Measurements from ENCODE around the gene CRELD1.
A peak's percentile ranks its signal among the peaks of the same experiment; 100 is the strongest.

CRELD1 gene

DNA sequence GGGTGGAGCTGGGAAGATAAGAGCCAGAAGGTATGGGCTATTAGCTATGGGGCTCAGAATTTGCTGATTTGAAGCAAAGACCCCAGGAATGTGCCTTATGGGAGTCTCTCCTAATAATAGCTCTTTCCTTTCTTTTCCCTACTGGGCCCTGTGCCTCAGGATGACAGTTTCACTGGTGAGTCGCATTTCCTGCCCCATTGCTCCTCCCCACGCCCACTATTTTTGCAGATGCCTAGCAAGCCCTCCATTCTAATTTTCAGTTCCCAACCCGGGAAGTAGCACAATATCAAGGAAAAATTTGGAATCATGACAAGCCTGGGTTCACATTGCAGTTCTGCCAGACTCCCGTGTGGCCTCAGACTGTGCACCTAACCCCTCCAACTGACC, 30.4 kb upstream of the CRELD1 start:
- no peak for DNase-seq (ENCODE audit: low read depth in 4 of 4, low spot score in 1 of 4)

DNA sequence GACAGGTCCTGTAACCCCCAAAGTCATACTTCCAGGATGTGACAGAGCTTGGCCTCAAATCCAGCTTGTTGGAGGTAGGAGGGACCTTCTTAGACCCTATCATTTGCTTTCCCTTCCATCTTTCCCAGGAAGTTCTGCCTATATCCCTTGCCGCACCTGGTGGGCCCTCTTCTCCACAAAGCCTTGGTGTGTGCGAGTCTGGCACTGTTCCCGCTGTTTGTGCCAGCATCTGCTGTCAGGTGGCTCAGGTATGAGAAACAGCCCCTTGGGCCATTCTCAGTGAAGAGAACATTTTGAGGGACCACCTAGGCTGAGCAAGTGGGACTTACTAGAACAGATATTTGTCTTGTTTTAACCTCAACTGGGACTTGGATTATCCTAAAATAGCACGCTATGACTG, 29.7 kb upstream of the CRELD1 start:
- no peak for DNase-seq (ENCODE audit: low read depth in 4 of 4, low spot score in 1 of 4)

DNA sequence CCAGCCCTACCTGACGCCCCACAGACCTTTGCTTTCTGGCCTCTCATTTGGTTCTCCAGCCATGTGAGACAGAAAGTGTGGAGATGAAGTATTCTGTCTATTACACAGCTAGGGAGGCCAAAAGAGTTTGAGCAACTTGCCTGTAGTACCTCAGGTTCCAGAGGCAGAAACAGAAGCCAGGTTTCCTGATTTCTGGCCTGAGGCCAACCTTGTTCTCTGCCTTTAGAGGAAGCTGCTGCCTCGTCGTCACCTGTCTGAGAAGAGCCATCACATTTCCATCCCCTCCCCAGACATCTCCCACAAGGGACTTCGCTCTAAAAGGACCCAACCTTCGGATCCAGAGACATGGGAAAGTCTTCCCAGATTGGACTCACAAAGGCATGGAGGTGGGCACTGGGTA, 27.2 kb upstream of the CRELD1 start:
- DNase-seq (ENCODE audit: low read depth in 4 of 4, low spot score in 1 of 4), result no peak

GRCh38 chr3:9908286-9908685, 25.3 kb upstream of the CRELD1 start:
- no peak for DNase-seq (ENCODE audit: low read depth in 4 of 4, low spot score in 1 of 4)

GRCh38 chr3:9909221-9910013, 24.2 kb upstream of the CRELD1 start:
- no peak for DNase-seq (ENCODE audit: low read depth in 4 of 4, low spot score in 1 of 4)

GRCh38 chr3:9911863-9912262, 21.8 kb upstream of the CRELD1 start:
- DNase-seq (ENCODE audit: low read depth in 4 of 4, low spot score in 1 of 4), result no peak

DNA sequence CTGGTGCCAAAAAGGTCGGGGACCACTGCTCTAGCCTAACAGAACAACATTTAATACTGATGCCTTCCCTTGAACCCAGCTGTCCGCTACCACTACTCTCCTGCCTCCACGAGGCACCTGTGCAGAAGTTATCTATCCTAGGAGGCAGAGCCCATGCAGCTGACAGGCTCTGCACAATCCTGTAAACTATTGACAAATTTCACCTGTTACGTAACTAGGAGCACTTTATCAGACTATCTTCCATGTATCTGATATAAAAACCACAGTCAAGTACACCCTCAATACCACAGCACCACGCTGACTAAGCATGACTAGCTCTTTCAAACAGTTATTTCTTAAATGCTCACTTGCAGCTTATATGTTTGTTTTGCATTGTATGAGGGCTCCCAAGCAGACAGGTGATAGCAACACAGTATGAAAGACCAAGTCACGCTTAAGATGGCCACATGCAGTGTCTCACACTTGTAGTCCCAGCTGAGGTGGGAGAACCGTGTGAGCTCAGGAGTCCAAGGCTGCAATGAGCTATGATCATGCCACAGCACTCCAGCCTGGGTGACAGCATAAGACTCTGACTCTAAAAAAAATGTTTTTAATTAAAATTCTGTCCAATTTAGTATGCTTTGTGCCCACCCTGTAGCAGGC, 21.2 kb upstream of the CRELD1 start:
- DNase-seq (ENCODE audit: low read depth in 4 of 4, low spot score in 1 of 4), result no peak

DNA sequence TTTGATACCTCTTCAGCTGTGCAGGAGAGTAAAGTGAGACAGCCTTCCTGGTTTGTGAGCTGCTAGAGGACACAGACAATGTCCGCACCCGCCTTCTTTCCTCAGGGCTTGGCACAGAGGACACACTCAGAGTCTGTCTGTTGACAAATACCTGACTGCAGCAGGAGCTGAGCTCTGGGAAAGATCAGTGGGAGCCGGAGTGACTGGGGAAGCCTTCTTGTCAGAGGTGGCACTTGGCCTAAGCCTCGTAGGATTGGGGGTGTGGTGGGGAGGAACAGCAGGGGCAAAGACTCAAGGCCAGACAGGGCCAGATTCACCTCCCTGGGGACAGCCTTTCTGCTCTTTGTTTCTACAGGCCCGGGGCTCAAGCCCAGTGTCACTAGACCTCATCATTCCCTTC, 20.0 kb upstream of the CRELD1 start:
- no peak for DNase-seq (ENCODE audit: low read depth in 4 of 4, low spot score in 1 of 4)

DNA sequence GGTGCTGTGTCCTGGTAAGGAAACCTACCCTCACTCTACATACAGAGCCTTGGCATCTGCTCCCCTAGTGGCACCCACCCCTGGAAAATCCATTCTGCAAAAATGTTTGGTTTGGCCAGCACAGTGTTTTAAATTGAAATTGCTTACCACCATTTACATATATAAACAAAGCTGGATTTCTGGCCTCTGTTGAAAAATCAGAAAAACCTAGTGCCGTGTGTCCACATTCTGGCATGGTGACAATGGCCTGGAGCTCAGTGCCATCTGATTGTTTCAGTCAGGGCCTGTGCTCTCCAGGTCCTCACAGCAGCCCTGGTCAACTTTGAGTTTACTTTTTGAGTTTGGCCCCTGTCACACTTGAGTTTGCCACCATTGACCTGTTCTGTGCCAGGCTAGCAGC, 19.6 kb upstream of the CRELD1 start:
- no peak for DNase-seq (ENCODE audit: low read depth in 4 of 4, low spot score in 1 of 4)

GRCh38 chr3:9914559-9915253, 18.9 kb upstream of the CRELD1 start:
- DNase-seq (ENCODE audit: low read depth in 4 of 4, low spot score in 1 of 4), result no peak

GRCh38 chr3:9915254-9916141, 18.1 kb upstream of the CRELD1 start:
- DNase-seq (ENCODE audit: low read depth in 4 of 4, low spot score in 1 of 4), result no peak

- no peak for DNase-seq (ENCODE audit: low read depth in 4 of 4, low spot score in 1 of 4)
Measured at GRCh38 chr3:9916346-9916733, 17.3 kb upstream of the CRELD1 start.

DNA sequence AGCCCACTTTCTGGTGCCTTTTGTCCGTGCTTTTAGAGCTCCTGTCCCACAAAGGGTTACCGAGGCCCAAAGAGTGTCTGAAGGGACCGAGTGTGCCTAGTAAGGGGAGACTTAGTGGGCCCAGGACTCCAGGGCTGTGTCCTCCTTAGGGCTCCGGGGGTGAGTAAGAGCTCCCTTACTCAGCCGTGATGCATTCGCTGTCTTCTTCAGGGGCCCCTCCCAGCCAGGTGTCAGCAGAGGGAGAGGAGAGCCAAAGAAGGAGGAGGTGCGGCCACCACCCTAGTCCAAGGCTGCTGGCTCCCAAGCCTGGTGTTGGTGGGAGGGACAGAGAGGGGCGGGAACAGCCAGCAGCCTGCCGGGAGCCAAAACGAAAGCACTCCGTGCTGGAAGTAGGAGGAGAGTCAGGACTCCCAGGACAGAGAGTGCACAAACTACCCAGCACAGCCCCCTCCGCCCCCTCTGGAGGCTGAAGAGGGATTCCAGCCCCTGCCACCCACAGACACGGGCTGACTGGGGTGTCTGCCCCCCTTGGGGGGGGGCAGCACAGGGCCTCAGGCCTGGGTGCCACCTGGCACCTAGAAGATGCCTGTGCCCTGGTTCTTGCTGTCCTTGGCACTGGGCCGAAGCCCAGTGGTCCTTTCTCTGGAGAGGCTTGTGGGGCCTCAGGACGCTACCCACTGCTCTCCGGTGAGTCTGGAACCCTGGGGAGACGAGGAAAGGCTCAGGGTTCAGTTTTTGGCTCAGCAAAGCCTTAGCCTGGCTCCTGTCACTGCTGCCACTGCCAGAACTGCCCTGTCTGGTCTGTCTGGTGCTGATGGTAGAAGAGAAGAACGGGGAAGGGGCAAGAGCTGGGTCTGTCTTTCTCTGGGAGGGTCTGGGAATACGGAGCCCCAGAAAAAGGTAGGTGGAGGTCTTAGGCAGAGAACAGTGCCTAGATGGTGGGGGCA, 16.6 kb upstream of the CRELD1 start, which contains the start of gene IL17RC:
TSS of gene IL17RC (plus strand) at position 365 of the 947 bp plus-strand sequence. CDS start at position 583, 218 bp downstream.
- DNase-seq (ENCODE audit: low read depth in 4 of 4, low spot score in 1 of 4), result peak in 1 of 4 experiments; percentile 32

- DNase-seq (ENCODE audit: low read depth in 4 of 4, low spot score in 1 of 4), result no peak
Measured at GRCh38 chr3:9917820-9918219, 15.8 kb upstream of the CRELD1 start.

DNA sequence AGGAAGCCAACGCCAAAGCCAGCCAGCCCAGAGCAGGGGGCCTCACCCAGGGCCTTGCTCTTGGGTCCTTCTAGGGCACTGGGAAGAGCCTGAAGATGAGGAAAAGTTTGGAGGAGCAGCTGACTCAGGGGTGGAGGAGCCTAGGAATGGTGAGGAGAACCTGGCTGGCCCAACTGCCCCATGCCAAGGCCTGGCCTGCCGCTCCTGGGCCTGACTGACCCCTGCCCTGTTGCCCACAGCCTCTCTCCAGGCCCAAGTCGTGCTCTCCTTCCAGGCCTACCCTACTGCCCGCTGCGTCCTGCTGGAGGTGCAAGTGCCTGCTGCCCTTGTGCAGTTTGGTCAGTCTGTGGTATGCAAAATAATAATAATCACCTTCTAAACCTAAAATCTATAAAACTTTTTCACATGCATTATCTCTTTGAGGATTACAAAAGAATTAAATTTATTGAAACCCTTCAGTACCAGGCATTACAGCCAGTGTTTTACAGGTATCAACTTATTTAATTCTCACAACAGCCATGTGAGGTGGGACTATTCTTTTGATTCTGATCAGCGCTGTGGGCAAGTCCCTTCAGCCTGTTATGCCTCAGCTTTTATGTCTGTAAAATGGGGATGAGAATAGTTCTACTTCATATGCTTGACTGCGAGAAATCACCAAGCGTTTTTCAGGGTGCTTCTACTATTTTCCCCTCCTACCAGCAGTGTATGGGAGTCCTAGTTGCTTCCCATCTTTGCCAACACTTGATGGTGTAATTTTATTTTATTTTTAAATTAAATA, 15.2 kb upstream of the CRELD1 start:
- DNase-seq (ENCODE audit: low read depth in 4 of 4, low spot score in 1 of 4), result no peak

GRCh38 chr3:9928158-9928557, 5.5 kb upstream of the CRELD1 start:
- DNase-seq (ENCODE audit: low read depth in 4 of 4, low spot score in 1 of 4), result no peak

DNA sequence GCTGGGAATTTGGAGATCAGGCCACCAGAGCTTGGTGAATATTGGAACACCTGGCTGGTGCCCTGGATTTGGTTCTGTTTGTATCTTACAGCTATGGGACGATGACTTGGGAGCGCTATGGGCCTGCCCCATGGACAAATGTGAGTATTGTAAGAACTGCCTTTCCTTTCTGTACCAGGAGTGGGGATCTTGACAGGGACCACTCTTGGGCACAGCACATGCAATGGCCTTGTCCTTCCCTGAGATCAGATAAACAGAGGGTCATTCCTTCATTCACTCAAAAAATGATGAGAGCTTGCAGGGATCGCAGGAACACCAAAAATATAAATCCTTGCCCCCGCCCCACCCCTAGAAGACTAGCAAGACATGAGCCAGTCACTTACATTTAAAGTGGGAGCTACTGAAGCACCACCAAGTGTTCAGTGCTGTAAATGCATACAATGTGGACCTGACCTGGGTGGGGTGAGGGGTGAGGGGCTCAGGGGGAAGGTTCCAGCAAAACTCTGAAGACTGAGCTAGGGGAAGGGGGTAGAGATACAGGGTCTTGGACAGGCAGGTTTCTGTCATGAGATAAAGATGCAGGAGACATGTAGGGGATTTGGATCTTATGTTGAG, 2.7 kb upstream of the CRELD1 start:
- DNase-seq (ENCODE audit: low read depth in 4 of 4, low spot score in 1 of 4), result no peak

- DNase-seq (ENCODE audit: low read depth in 4 of 4, low spot score in 1 of 4), result no peak
Measured at GRCh38 chr3:9932535-9932842, 1.1 kb upstream of the CRELD1 start.
